Gastrocnemius medialis (tissue), 4 donors: ENCODE measurements around the gene VWC2. TPM values are rescaled to one million over a fixed set of nuclear protein-coding genes. Genes with fewer than 3 reads are reported as not detected.

ENCODE experiments used
- ATAC-seq, 2 donors: fragments of 150-250 bp; one replicate each; pipeline ENCODE4 v1.9.1; 2016
- DNase-seq, 2 donors: peaks; one replicate each; pipeline ENCODE4 v3.0.0-alpha.2; 2019
- H3K27ac ChIP-seq, 4 donors: fragments of 200-600 bp; sonication (generic); 1 replicate in 1 of 4; 2 replicates in 3 of 4; pipeline ENCODE4 v1.5.1; 2016 to 2018; ENCODE audit warnings: mild to moderate bottlenecking in 2 of 4, moderate library complexity in 1 of 4
- H3K27me3 ChIP-seq, 3 donors: fragments of 200-600 bp; sonication (generic) in 2 of 3; 1 replicate in 1 of 3; 2 replicates in 2 of 3; pipeline versions ENCODE4 v1.5.1 to v1.6.0; 2016 to 2019; ENCODE audit warnings: mild to moderate bottlenecking in 1 of 3, moderate library complexity in 1 of 3
- H3K36me3 ChIP-seq, 2 donors: fragments of 200-600 bp; sonication (generic) in 1 of 2; one replicate each; pipeline ENCODE4 v1.5.1; 2017 to 2018
- H3K4me1 ChIP-seq, 2 donors: fragments of 200-600 bp; sonication (generic) in 1 of 2; one replicate each; pipeline ENCODE4 v1.5.1; 2016 to 2017; ENCODE audit warnings: mild to moderate bottlenecking in 2 of 2
- H3K4me3 ChIP-seq, 4 donors: fragments of 200-600 bp; sonication (generic) in 3 of 4; 1 replicate in 1 of 4; 2 replicates in 3 of 4; pipeline ENCODE4 v1.5.1; 2016 to 2019; ENCODE audit warnings: mild to moderate bottlenecking in 2 of 4
- H3K9me3 ChIP-seq, 3 donors: fragments of 200-600 bp; sonication (generic) in 2 of 3; 1 replicate in 1 of 3; 2 replicates in 2 of 3; pipeline ENCODE4 v1.5.1; 2016 to 2019
- POLR2A ChIP-seq, 2 donors: fragments of 450-650 bp; IDR thresholded peaks; one replicate each; pipeline ENCODE4 v1.6.1; 2017; ENCODE audit warnings: antibody characterized with exemption in 2 of 2, mild to moderate bottlenecking in 2 of 2, moderate library complexity in 2 of 2
- in situ Hi-C, 4 donors: fragments of 200-750 bp; cut with MboI; loops; one replicate each; pipeline versions ENCODE4 v1.15.0 to v1.8.0; 2017; ENCODE audit warnings: low sequenced_read_pairs in 4 of 4
- intact Hi-C: fragments of 100-400 bp; cut with DNase I; formaldehyde crosslinking; loops from one replicate; pipeline ENCODE4 v1.15.1; 2023; ENCODE audit warnings: low total_unique reads
- total RNA-seq, 4 donors: library from RNA; depleted of rRNA; stranded (reverse); fragments of >200 nt; gene quantifications; one replicate each; pipeline versions ENCODE4 v1.1.0 to v1.2.3, GENCODE V29; 2016
- TF ChIP-seq, protein P1 (sequence below), 5 experiments: fragments of 450-650 bp in 3 of 5; fragments of 200-600 bp in 2 of 5; sonication (generic) in 2 of 5; IDR thresholded peaks in 4 of 5; conservative IDR thresholded peaks in 1 of 5; 1 replicate in 4 of 5; 2 replicates in 1 of 5; pipeline ENCODE4 v1.5.1; 2016 to 2019; ENCODE audit warnings: antibody characterized with exemption in 5 of 5, mild to moderate bottlenecking in 3 of 5, moderate library complexity in 3 of 5

VWC2 gene
- total RNA-seq, 4 donors from 2014 or later = not detected

DNA sequence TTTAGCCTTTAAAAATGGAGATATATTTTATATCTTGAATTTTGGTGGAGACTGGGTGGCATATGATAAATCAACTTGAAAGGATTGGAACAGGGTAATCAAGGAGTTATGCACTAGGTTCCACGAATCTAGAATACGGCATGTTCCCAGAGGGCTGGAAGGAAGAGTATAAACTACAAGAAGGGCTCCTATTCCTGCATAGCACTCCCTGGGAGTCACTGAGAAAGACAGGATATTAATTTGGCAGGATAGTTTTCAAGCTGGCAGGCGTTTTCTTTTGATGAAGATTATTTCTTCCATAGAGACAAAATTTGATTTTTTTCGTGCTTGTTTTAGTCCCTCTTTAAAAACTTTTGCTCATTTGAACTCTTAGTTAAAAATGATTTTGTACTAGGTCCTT, 119.7 kb downstream of the VWC2 start:
- TF ChIP-seq POLR2A (IDR thresholded peaks at IDR 0.05) = no peak
- TF ChIP-seq, protein P1, sequence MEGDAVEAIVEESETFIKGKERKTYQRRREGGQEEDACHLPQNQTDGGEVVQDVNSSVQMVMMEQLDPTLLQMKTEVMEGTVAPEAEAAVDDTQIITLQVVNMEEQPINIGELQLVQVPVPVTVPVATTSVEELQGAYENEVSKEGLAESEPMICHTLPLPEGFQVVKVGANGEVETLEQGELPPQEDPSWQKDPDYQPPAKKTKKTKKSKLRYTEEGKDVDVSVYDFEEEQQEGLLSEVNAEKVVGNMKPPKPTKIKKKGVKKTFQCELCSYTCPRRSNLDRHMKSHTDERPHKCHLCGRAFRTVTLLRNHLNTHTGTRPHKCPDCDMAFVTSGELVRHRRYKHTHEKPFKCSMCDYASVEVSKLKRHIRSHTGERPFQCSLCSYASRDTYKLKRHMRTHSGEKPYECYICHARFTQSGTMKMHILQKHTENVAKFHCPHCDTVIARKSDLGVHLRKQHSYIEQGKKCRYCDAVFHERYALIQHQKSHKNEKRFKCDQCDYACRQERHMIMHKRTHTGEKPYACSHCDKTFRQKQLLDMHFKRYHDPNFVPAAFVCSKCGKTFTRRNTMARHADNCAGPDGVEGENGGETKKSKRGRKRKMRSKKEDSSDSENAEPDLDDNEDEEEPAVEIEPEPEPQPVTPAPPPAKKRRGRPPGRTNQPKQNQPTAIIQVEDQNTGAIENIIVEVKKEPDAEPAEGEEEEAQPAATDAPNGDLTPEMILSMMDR (IDR thresholded peaks at IDR 0.05 in 4 of 5, conservative IDR thresholded peaks at IDR 0.05 in 1 of 5) = no peak
- no peak overlapping the region for H3K27ac ChIP-seq
- no peaks in the 10 kb centered on the region for H3K9me3 ChIP-seq

DNA sequence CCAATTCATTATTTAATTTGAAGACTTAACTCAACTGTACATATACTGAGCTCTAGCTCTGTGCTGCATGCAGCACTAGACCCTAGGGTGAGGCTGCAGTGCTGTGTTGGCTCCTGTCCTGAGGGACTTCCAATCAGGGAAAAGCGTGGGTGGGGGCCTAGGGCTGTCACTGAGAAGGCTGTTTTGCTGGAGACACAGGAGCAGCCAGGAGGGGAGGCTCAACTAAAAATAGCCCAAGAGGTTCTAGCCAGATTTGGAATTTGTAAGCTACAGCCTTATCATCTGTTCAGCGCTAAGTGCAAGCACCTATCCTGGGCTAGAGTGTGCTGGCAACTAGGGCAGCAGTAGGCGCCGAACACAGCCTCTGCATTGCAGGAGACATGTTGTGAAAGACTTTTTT, 121.1 kb downstream of the VWC2 start:
- H3K9me3 ChIP-seq = no peaks in the 10 kb centered on the region
- no peak overlapping the region for H3K4me3 ChIP-seq
- DNase-seq = no peak
- no peaks in the 10 kb centered on the region for H3K27me3 ChIP-seq
- no peak for ATAC-seq
- no peaks in the 10 kb centered on the region for H3K4me1 ChIP-seq
- intact Hi-C loops (no loop called here), in situ Hi-C loops (no loop called here)
- H3K36me3 ChIP-seq = no peaks in the 10 kb centered on the region
- TF ChIP-seq POLR2A (IDR thresholded peaks at IDR 0.05) = no peak
- TF ChIP-seq, protein P1 (IDR thresholded peaks at IDR 0.05 in 4 of 5, conservative IDR thresholded peaks at IDR 0.05 in 1 of 5) = no peak
- no peak overlapping the region for H3K27ac ChIP-seq

More for the DNA sequence above, 119.7 kb downstream of the VWC2 start:
- Histone ChIP-seq H3K27me3 (no peaks in the 10 kb centered on the region), H3K4me1 (no peaks in the 10 kb centered on the region), H3K4me3 (no peak overlapping the region), H3K36me3 (no peaks in the 10 kb centered on the region)
- no peak for DNase-seq
- in situ Hi-C loops (no loop called here), intact Hi-C loops (no loop called here)
- no peak for ATAC-seq

DNA sequence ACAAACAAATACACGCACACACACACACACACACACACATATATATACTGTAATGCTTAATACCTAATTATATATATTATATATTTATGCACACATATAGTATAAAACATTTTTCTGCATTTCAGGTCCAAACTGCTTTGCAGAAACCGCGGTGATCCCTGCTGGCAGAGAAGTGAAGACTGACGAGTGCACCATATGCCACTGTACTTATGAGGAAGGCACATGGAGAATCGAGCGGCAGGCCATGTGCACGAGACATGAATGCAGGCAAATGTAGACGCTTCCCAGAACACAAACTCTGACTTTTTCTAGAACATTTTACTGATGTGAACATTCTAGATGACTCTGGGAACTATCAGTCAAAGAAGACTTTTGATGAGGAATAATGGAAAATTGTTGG, 138.5 kb downstream of the VWC2 start:
- H3K4me3 ChIP-seq = no peak overlapping the region
- DNase-seq (no peak), ATAC-seq (no peak)
- H3K27me3 ChIP-seq = no peaks in the 10 kb centered on the region
- H3K27ac ChIP-seq = no peak overlapping the region
- H3K4me1 ChIP-seq = no peaks in the 10 kb centered on the region
- H3K36me3 ChIP-seq = no peaks in the 10 kb centered on the region
- intact Hi-C loops = no loop called here
- H3K9me3 ChIP-seq = no peaks in the 10 kb centered on the region
- in situ Hi-C loops = no loop called here
- TF ChIP-seq, protein P1 (IDR thresholded peaks at IDR 0.05 in 4 of 5, conservative IDR thresholded peaks at IDR 0.05 in 1 of 5) = no peak
- TF ChIP-seq POLR2A (IDR thresholded peaks at IDR 0.05) = no peak

DNA sequence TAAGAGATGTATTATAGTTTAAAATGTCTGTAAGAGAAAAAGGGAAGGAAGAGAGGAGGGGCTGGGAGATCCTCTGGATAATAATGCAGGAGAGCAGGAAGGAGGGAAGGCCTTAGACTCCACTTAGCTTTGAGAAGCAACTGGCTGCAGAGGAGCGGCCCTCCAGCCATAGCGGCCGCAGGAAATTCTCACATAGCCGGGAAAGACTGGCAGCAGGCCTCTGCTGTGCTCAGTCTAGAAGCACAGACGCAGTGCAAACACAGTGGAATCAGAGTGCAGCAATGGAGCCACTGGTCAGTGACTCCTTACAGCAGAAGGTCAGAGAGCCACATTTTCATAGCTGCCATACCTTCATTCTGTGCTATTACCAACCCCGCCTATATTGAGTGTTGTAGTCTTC, 153.3 kb downstream of the VWC2 start:
- TF ChIP-seq, protein P1 (IDR thresholded peaks at IDR 0.05 in 4 of 5, conservative IDR thresholded peaks at IDR 0.05 in 1 of 5) = no peak
- no peak for TF ChIP-seq POLR2A (IDR thresholded peaks at IDR 0.05)
- intact Hi-C loops (no loop called here), in situ Hi-C loops (no loop called here)

DNA sequence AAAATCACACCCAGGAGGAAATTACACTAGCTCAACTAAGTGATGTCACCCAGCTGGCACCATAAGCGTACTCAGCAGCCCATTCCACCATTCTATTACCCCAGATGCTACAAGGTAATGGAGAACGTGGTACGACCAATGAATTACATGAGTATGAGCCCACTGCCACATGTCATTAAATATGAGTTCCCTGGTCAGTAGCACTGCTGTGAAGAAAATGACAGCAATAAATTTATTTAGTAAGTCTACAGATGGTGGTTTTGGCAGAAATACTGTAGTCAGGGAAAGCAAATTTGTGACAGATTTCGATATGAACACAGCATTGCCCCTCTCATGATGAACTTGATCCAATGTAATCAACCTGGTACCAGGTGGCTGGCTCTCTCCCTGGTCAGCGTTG, 154.2 kb downstream of the VWC2 start:
- H3K27ac ChIP-seq = no peak overlapping the region
- H3K9me3 ChIP-seq = no peaks in the 10 kb centered on the region
- in situ Hi-C loops = no loop called here
- no peak overlapping the region for H3K4me3 ChIP-seq
- ATAC-seq (no peak), DNase-seq (no peak)
- intact Hi-C loops = no loop called here
- H3K36me3 ChIP-seq = no peaks in the 10 kb centered on the region
- H3K27me3 ChIP-seq = no peaks in the 10 kb centered on the region
- H3K4me1 ChIP-seq = no peaks in the 10 kb centered on the region
- TF ChIP-seq, protein P1 (IDR thresholded peaks at IDR 0.05 in 4 of 5, conservative IDR thresholded peaks at IDR 0.05 in 1 of 5) = no peak
- TF ChIP-seq POLR2A (IDR thresholded peaks at IDR 0.05) = no peak

More for the DNA sequence above, 153.3 kb downstream of the VWC2 start:
- DNase-seq (no peak), ATAC-seq (no peak)
- Histone ChIP-seq H3K4me1 (no peaks in the 10 kb centered on the region), H3K27ac (no peak overlapping the region), H3K4me3 (no peak overlapping the region), H3K9me3 (no peaks in the 10 kb centered on the region), H3K36me3 (no peaks in the 10 kb centered on the region), H3K27me3 (no peaks in the 10 kb centered on the region)
